GM12891 (cell line): ENCODE data around the gene ZBTB8OS.
"Not testable (repeated sequence)": the region's sequence is repeated elsewhere in the genome, so short reads cannot be mapped to it uniquely, and the experiment has no call there.

Experiments
- DNase-seq: peaks from one replicate; pipeline ENCODE4 v3.0.0; 2011; ENCODE audit warnings: low spot score; ENCODE audit not compliant: insufficient read length
- FAIRE-seq: peaks from 2 replicates; lab custom pipeline; 2011; peaks lifted over from hg19 to GRCh38; lab: Jason Lieb, UNC
- PAX5 ChIP-seq: IDR thresholded peaks from 2 replicates; pipeline ENCODE4 v1.6.1; 2011; ENCODE audit warnings: low read length, moderate library complexity, mild to moderate bottlenecking; ENCODE audit not compliant: insufficient read depth, severe bottlenecking
- POLR2A ChIP-seq: IDR thresholded peaks from 2 replicates; pipeline ENCODE4 v1.6.1; 2011; ENCODE audit warnings: low read depth, low read length, control low read depth
- POLR2AphosphoS5 ChIP-seq: IDR thresholded peaks from 2 replicates; pipeline ENCODE4 v1.6.1; 2011; ENCODE audit warnings: low read depth, low read length, control low read depth
- POU2F2 ChIP-seq: IDR thresholded peaks from 2 replicates; pipeline ENCODE4 v1.6.1; 2011; ENCODE audit warnings: low read depth, mild to moderate bottlenecking, control low read depth, low read length, moderate library complexity
- SPI1 ChIP-seq: IDR thresholded peaks from 2 replicates; pipeline ENCODE4 v1.6.1; 2011; ENCODE audit warnings: low read depth, low read length, control low read depth
- TAF1 ChIP-seq: IDR thresholded peaks from 2 replicates; pipeline ENCODE4 v1.6.1; 2011; ENCODE audit warnings: low read depth, low read length, control low read depth

The ZBTB8OS gene

GRCh38 chr1:32650752-32651460 lies 556 bp upstream of the ZBTB8OS start, which contains the start of gene RBBP4:
TSS of gene RBBP4 (plus strand) at chr1:32651208. CDS start at chr1:32651307, 99 bp downstream.
- DNase-seq = peak; percentile 90
- FAIRE-seq = peak; percentile 96
- TF ChIP-seq POLR2AphosphoS5 (peak; percentile 79), PAX5 (no peak), POLR2A (peak; percentile 74), TAF1 (no peak)

- no peak for FAIRE-seq
- TF ChIP-seq SPI1 (0 out of 2 replicates have a peak, but pooled peaks have one; percentile 18), PAX5 (no peak), POLR2AphosphoS5 (no peak), POU2F2 (no peak)
- DNase-seq = no peak
These were observed 2.8 kb downstream of the ZBTB8OS start for GRCh38 chr1:32647308-32648134.

DNA sequence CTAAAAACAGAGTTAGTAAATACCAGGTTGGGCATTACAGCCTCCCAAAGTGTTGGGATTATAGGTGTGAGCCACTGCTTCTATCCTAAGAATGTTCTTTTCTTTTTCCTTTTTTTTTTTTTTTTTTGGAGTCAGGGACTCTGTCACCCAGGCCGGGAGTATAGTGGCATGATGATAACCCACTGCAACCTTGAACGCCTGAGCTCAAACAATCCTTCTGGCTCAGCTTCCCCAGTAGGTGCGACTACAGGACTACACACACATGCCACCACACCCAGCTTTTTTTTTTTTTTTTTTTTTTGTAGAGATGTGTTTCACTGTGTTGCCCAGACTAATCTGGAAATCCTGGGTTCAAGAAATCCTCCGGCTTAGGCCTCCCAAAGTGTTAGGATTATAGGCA lies 5.9 kb downstream of the ZBTB8OS start:
- TF ChIP-seq POLR2A = no peak
- TF ChIP-seq POU2F2 = no peak
- no peak for TF ChIP-seq TAF1
- no peak for TF ChIP-seq SPI1
- no peak for TF ChIP-seq PAX5
- no peak for TF ChIP-seq POLR2AphosphoS5
- DNase-seq = no peak

DNA sequence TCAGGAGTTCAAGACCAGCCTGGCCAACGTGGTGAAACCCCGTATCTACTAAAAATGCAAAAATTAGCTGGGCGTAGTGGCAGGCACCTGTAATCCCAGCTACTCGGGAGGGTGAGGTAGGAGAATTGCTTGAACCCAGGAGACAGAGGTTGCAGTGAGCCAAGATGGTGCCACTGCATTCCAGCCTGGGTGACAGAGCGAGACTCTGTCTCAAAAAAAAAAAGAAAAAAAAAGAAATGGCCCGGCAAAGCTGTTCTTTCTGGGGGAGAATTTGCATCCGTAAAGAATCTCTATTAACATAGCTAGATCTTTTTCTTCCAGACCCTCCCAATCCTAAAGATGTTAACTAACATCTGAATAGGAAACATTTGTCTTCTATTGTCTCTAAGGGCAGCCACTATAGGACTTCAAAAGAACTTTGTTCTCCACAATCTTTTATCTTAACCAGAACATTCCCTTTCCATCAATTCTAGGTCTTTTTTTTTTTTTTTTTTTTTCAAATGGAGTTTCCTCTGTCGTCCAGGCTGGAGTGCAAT lies 8.0 kb downstream of the ZBTB8OS start:
- FAIRE-seq = not testable (repeated sequence)

More for the DNA sequence above, 5.9 kb downstream of the ZBTB8OS start:
- no peak for FAIRE-seq

DNA sequence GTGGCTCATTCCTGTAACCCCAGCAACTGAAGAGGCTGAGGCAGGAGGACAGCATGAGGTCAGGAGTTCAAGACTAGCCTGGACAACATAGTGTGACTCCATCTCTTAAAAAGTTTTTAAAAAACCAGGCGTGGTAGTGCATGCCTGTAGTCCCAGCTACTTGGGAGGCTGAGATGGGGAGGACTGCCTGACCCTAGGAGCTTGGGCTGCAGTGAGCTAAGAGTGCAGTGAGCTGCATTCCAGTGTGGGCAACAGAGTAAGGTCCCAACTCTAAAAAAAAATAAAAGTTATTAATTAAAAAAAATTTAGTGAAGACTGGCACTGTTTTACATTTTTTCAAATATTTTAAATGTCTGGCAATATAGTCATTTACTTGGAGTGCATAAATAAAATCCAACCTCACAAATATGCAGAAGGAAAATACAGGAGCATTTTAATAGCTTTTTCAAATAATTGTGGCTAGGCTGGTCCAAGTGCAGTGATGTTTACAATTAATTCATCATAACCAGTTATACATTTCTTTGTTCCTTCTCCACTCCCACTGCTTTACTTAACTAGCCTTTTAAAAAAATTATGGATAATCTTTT lies 10.8 kb downstream of the ZBTB8OS start:
- no peak for TF ChIP-seq POLR2AphosphoS5
- TF ChIP-seq PAX5 = no peak
- no peak for TF ChIP-seq TAF1
- TF ChIP-seq POU2F2 = no peak
- TF ChIP-seq SPI1 = no peak
- TF ChIP-seq POLR2A = no peak
- FAIRE-seq = no peak

More for the DNA sequence above, 8.0 kb downstream of the ZBTB8OS start:
- DNase-seq = not testable (repeated sequence)

DNA sequence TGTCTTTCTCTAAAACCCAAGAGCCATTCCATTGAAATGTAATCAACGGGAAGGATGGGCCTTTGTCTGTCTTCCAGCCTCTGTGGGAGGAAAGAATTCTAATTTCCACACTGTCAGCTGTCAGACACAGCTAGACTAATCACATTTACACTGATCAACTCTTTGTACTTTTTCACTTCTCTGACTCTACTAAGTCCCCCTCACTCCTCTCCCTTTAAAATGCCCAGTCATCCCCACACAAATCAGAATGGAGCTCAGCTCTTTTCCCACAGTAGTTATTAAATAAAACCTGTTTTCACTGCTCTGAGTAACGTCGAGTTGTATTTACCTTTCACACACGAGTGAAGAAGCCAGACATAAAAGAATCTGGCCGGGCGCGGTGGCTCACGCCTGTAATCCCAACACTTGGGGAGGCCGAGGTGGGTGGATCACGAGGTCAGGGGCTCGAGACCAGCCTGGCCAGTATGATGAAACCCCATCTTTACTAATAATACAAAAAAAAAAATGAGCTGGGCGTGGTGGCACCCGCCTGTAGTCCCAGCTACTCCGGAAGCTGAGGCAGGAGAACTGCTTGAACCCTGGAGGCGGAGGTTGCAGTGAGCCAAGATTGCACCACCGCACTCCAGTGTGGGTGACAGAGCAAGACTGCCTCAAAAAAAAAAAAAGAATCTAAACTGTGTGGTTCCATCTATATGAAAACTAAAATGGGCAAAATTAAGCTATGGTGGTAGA lies 13.3 kb downstream of the ZBTB8OS start:
- TF ChIP-seq POLR2A (no peak), SPI1 (no peak), POU2F2 (no peak), TAF1 (no peak), POLR2AphosphoS5 (no peak), PAX5 (no peak)

More for the DNA sequence above, 10.8 kb downstream of the ZBTB8OS start:
- DNase-seq = no peak

DNA sequence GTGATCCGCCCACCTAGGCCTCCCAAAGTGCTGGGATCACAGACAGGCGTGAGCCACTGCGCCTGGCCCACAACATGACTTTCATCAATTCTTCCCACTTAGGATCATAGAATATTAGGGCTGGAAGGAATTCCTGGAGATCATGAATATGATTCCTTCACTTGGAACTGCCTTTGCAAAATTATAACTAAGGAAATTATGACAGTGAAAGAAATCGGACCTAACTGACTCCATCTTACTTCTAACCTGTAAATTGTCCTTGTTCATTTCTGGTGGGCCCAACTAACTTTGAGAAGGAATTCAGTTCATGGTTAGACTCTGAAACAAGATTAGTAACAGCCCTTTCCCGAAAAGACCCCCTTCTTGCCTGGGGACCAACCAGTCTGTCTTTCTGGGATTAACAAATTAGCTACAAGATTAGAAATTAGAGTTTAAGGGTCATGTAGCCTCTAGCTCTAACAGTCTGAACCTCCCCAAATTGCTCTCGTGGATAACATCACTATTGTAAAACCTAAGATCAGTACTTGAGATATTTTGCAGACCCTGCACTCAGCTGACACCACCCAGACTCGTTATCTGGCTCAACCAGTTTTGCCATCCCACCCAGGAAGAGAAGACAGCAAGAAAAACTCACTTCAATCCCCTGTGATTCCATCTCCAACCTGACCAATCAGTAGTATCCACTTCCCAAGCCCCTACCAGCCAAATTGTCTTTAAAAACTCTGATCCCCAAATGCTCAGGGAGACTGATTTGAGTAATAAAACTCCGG lies 14.7 kb downstream of the ZBTB8OS start:
- DNase-seq = no peak

More for the DNA sequence above, 13.3 kb downstream of the ZBTB8OS start:
- FAIRE-seq (no peak), DNase-seq (no peak)

DNA sequence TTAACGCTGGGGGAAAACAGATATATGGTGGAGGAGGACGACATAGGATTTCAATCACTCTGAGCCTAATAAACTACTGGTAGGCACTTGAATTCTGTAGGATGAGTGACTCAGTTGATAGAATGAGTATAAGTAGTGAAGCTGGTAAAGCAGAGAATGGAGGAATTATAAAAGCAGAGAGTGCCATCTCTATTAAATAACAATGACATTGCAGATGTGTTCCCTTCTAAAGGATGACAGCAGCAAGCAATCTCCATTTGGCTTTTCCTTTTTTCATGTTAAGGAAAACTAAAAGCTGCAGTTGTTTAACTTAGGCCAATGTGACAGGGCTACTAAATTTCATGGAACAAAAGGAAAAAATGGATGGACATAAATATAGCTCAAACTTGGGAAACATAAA lies 17.5 kb downstream of the ZBTB8OS start:
- FAIRE-seq = no peak
- no peak for DNase-seq

More for the DNA sequence above, 14.7 kb downstream of the ZBTB8OS start:
- FAIRE-seq = no peak
- TF ChIP-seq SPI1 (no peak), POLR2A (no peak), PAX5 (no peak), POU2F2 (no peak), TAF1 (no peak), POLR2AphosphoS5 (no peak)

DNA sequence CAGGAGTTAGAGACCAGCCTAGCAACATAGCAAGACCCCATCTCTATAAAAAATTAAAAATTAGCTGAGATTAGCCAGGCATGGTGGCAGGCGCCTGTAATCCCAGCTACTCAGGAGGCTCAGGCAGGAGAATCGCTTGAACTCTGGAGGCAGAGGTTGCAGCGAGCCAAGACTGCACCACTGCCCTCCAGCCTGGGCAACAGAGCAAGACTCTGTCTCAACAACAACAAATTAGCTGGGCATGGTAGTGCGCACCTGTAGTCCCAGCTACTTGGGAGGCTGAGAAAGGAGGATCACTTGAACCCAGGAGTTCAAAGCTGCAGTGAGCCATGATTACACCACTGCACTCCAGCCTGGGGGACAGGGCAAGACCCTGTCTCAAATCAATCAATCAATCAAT lies 20.2 kb downstream of the ZBTB8OS start:
- DNase-seq, FAIRE-seq: not testable (repeated sequence)

More for the DNA sequence above, 17.5 kb downstream of the ZBTB8OS start:
- TF ChIP-seq POLR2AphosphoS5 (no peak), TAF1 (no peak), SPI1 (no peak), POU2F2 (no peak), POLR2A (no peak), PAX5 (no peak)
